Measurements from ENCODE around the gene ITPKC. TPM values are rescaled to one million over a fixed set of nuclear protein-coding genes. Genes with fewer than 3 reads are reported as not detected.
"Not testable (repeated sequence)": the region's sequence is repeated elsewhere in the genome, so short reads cannot be mapped to it uniquely, and the experiment has no call there.

ITPKC gene
- total RNA-seq, 1 experiment from 2014 or later, result 25.3 TPM

DNA sequence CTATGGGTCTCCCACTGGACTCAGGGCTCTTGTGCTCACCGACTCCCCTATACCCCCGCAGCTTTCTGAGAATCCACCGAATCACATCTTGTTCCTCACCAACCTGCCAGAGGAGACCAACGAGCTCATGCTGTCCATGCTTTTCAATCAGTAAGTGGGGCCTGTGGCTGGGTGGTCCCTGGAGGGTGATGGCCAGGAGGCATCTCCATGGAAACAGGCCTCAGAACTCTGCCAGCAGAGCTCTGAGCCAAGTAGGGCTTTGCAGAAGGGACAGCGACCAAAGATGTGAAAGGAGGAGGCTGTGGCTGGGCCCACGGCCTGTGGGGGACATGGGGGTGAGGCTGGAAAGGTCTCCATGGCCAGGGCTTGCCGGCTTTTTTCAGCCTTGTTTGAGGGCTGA is 46.6 kb downstream of the ITPKC start:
- peaks cover 97% of the 10 kb centered on the region for H3K36me3 Mint-ChIP-seq (ENCODE audit: insufficient read depth, unreplicated experiment)
- H3K27me3 Mint-ChIP-seq (ENCODE audit: unreplicated experiment), result no peaks in the 10 kb centered on the region
- H3K4me1 Mint-ChIP-seq (ENCODE audit: low read depth, unreplicated experiment), result no peaks in the 10 kb centered on the region
- H3K27ac Mint-ChIP-seq (ENCODE audit: unreplicated experiment), result no peak overlapping the region
- no peak for DNase-seq
- intact Hi-C loops (cut with micrococcal nuclease; ENCODE audit: unreplicated experiment), result no loop called here
- no peak for TF ChIP-seq CTCF (IDR thresholded peaks at IDR 0.05; ENCODE audit: unreplicated experiment)
- no peak overlapping the region for H3K4me3 Mint-ChIP-seq (ENCODE audit: low read depth, unreplicated experiment)
- CTCF ChIA-PET, result no interaction called here
- H3K9me3 Mint-ChIP-seq (ENCODE audit: low read depth, unreplicated experiment), result no peaks in the 10 kb centered on the region
- BruUV-seq (replicated peaks), result no TSS peak

GRCh38 chr19:40763963-40764362 is 47.1 kb downstream of the ITPKC start:
- no TSS peak for BruUV-seq (replicated peaks)
- intact Hi-C loops (cut with micrococcal nuclease; ENCODE audit: unreplicated experiment), result no loop called here

DNA sequence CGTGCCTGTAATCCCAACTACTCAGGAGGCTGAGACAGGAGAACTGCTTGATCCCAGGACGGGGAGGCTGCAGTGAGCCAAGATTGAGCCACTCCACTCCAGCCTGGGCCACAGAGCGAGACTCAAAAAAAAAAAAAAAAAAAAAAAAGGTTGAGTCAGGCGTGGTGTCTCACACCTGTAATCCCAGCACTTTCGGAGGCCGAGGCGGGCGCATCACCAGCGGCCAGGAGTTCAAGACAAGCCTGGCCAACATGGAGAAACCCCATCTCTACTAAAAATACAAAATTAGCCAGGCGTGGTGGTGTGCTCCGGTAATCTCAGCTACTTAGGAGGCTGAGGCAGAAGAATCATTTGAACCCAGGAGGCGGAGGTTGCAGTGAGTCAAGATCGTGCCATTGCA is 49.5 kb downstream of the ITPKC start:
- H3K4me1 Mint-ChIP-seq (ENCODE audit: low read depth, unreplicated experiment); H3K4me3 Mint-ChIP-seq (ENCODE audit: low read depth, unreplicated experiment); BruUV-seq (replicated peaks); DNase-seq; intact Hi-C loops (cut with micrococcal nuclease; ENCODE audit: unreplicated experiment); H3K9me3 Mint-ChIP-seq (ENCODE audit: low read depth, unreplicated experiment); CTCF ChIA-PET; H3K27ac Mint-ChIP-seq (ENCODE audit: unreplicated experiment); H3K27me3 Mint-ChIP-seq (ENCODE audit: unreplicated experiment): not testable (repeated sequence)
- H3K36me3 Mint-ChIP-seq (ENCODE audit: insufficient read depth, unreplicated experiment), result peaks cover 92% of the 10 kb centered on the region

More at GRCh38 chr19:40763963-40764362, 47.1 kb downstream of the ITPKC start:
- Mint-ChIP-seq H3K27me3 (ENCODE audit: unreplicated experiment) (no peaks in the 10 kb centered on the region), H3K4me3 (ENCODE audit: low read depth, unreplicated experiment) (no peak overlapping the region), H3K4me1 (ENCODE audit: low read depth, unreplicated experiment) (no peaks in the 10 kb centered on the region), H3K27ac (ENCODE audit: unreplicated experiment) (no peak overlapping the region), H3K9me3 (ENCODE audit: low read depth, unreplicated experiment) (no peaks in the 10 kb centered on the region), H3K36me3 (ENCODE audit: insufficient read depth, unreplicated experiment) (peaks cover 97% of the 10 kb centered on the region)
- DNase-seq, result no peak
- CTCF ChIA-PET, result no interaction called here
- TF ChIP-seq CTCF (IDR thresholded peaks at IDR 0.05; ENCODE audit: unreplicated experiment), result no peak

DNA sequence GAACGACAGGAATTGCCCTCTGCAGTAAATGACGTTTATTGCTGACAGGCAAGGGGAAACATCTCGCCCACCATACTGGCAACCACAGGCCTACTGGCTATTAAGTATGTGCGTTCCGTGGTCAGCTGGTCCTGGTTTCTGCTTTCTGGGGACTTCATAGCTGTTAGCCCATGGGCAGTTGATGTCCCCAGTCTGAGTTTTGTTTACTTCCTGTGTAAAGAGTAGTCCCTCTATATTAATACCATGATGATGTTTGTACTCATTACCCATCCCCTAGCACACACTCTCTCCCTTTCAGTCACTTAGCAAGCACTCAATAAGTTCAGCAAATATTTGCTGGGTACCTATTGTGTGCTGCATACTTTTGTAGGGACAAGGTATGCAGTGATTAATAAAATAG is 52.0 kb downstream of the ITPKC start:
- H3K9me3 Mint-ChIP-seq (ENCODE audit: low read depth, unreplicated experiment), result no peaks in the 10 kb centered on the region
- no peaks in the 10 kb centered on the region for H3K4me1 Mint-ChIP-seq (ENCODE audit: low read depth, unreplicated experiment)
- H3K27ac Mint-ChIP-seq (ENCODE audit: unreplicated experiment), result no peak overlapping the region
- BruUV-seq (replicated peaks), result TSS peak; percentile 13
- TF ChIP-seq CTCF (IDR thresholded peaks at IDR 0.05; ENCODE audit: unreplicated experiment), result no peak
- CTCF ChIA-PET, result no interaction called here
- intact Hi-C loops (cut with micrococcal nuclease; ENCODE audit: unreplicated experiment), result no loop called here
- H3K36me3 Mint-ChIP-seq (ENCODE audit: insufficient read depth, unreplicated experiment), result peaks cover 73% of the 10 kb centered on the region
- H3K4me3 Mint-ChIP-seq (ENCODE audit: low read depth, unreplicated experiment), result no peak overlapping the region
- no peaks in the 10 kb centered on the region for H3K27me3 Mint-ChIP-seq (ENCODE audit: unreplicated experiment)
- DNase-seq, result no peak

DNA sequence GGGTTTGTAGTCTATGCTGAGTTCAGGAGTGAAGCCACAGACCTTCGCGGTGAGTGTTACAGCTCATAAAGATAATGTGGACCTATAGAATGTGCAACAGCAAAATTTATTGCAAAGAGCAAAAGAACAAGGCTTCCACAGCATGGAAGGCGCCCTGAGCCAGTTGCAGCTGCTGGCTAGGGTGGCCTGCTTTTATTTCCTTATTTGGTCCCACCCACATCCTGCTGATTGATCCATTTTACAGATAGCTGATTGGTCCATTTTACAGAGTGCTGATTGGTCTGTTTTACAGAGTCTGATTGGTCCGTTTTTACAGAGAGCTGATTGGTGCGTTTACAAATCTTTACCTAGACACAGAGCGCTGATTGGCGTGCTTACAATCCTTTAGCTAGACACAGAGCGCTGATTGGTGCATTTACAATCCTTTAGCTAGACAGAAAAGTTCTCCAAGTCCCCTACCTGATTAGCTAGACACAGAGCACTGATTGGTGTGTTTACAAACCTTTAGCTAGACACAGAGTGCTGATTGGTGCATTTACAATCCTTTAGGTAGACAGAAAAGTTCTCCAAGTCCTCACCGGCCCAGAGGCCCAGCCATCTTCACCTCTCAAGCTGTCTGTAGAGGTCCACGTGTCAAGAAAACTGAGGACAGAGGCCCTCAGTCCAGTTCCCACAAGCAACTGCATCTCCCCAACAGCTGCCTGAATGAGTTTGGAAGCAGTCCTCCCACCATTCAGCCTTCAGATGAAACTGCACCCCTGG is 54.4 kb downstream of the ITPKC start:
- H3K36me3 Mint-ChIP-seq (ENCODE audit: insufficient read depth, unreplicated experiment), result peaks cover 69% of the 10 kb centered on the region
- intact Hi-C loops (cut with micrococcal nuclease; ENCODE audit: unreplicated experiment), result loop anchor here (10.0 kb wide), 1 partner anchor 106 kb away; no protein-coding TSS in a partner anchor
- H3K4me3 Mint-ChIP-seq (ENCODE audit: low read depth, unreplicated experiment); H3K27me3 Mint-ChIP-seq (ENCODE audit: unreplicated experiment); CTCF ChIA-PET; BruUV-seq (replicated peaks); DNase-seq; H3K9me3 Mint-ChIP-seq (ENCODE audit: low read depth, unreplicated experiment); H3K27ac Mint-ChIP-seq (ENCODE audit: unreplicated experiment): not testable (repeated sequence)
- H3K4me1 Mint-ChIP-seq (ENCODE audit: low read depth, unreplicated experiment), result peaks cover 19% of the 10 kb centered on the region
